Natural killer cell (primary cell): ENCODE results near the gene TLCD1. TPM values are rescaled to one million over a fixed set of nuclear protein-coding genes. Genes with fewer than 3 reads are reported as not detected.
"Not testable (repeated sequence)": the region's sequence is repeated elsewhere in the genome, so short reads cannot be mapped to it uniquely, and the experiment has no call there.

Source experiments
- ATAC-seq, 3 donors: fragments of 150-1000 bp in 2 of 3; fragments of 200-7000 bp in 1 of 3; cut with Tn5 transposase; 1 replicate in 1 of 3; 2 replicates in 2 of 3; pipeline ENCODE4 v1.10.0; 2021; ENCODE audit warnings: mild to moderate bottlenecking in 2 of 3, moderate library complexity in 2 of 3
- DNase-seq, 2 donors: peaks; one replicate each; pipeline versions ENCODE4 v3.0.0 to v3.0.0-alpha.2; 2013 to 2021; ENCODE audit warnings: mixed read lengths in 1 of 2
- H3K27ac ChIP-seq: one replicate; pipeline ENCODE4 v1.5.1; 2013; ENCODE audit warnings: mild to moderate bottlenecking, low read length
- H3K27me3 ChIP-seq: one replicate; pipeline ENCODE4 v1.6.1; 2013; ENCODE audit warnings: low read length; ENCODE audit not compliant: control insufficient read depth, insufficient read depth
- H3K36me3 ChIP-seq: one replicate; pipeline ENCODE4 v1.6.1; 2013; ENCODE audit warnings: low read length; ENCODE audit not compliant: control insufficient read depth, insufficient read depth
- H3K4me1 ChIP-seq: one replicate; pipeline ENCODE4 v1.6.1; 2013; ENCODE audit warnings: low read length; ENCODE audit not compliant: control insufficient read depth, insufficient read depth
- H3K4me3 ChIP-seq: one replicate; pipeline ENCODE4 v1.5.1; 2013; ENCODE audit warnings: low read length
- H3K9me3 ChIP-seq: one replicate; pipeline ENCODE4 v1.6.1; 2013; ENCODE audit warnings: low read length; ENCODE audit not compliant: control insufficient read depth, insufficient read depth
- H3K27ac Mint-ChIP-seq, 2 donors: one replicate each; pipeline ENCODE4 v1.8.0; 2022; ENCODE audit warnings: mild to moderate bottlenecking in 2 of 2, mixed read lengths in 2 of 2, moderate library complexity in 1 of 2
- H3K27me3 Mint-ChIP-seq, 2 donors: one replicate each; pipeline ENCODE4 v1.8.0; 2022; ENCODE audit warnings: low read depth in 2 of 2, mixed read lengths in 2 of 2
- H3K36me3 Mint-ChIP-seq: one replicate; pipeline ENCODE4 v1.8.0; 2022; ENCODE audit warnings: mixed read lengths
- H3K4me1 Mint-ChIP-seq, 2 donors: one replicate each; pipeline ENCODE4 v1.8.0; 2022; ENCODE audit warnings: mixed read lengths in 2 of 2
- H3K4me3 Mint-ChIP-seq: one replicate; pipeline ENCODE4 v1.8.0; 2022; ENCODE audit warnings: mild to moderate bottlenecking, moderate library complexity, mixed read lengths
- H3K9me3 Mint-ChIP-seq, 2 donors: one replicate each; pipeline ENCODE4 v1.8.0; 2022; ENCODE audit warnings: mixed read lengths in 2 of 2
- WGBS: methylation state at CpG from one replicate; pipeline ENCODE4 v1.1.7; 2013; ENCODE audit warnings: missing lambda C conversion rate; ENCODE audit not compliant: insufficient coverage; 5-methylcytosine and 5-hydroxymethylcytosine counted together
- intact Hi-C: fragments of 100-400 bp; cut with micrococcal nuclease; formaldehyde crosslinking; loops from one replicate; pipeline ENCODE4 v1.14.2; 2022
- total RNA-seq, 4 donors: library from RNA; stranded (reverse); fragments of 120-200 nt in 1 of 4; gene quantifications; one replicate each; pipeline versions ENCODE4 v1.2.3 to v1.2.4, GENCODE V29; 2013 to 2022
- TF ChIP-seq, protein P1 (sequence below): fragments of 200-600 bp; IDR thresholded peaks from one replicate; pipeline ENCODE4 v1.8.0; 2022; ENCODE audit warnings: antibody characterized with exemption

The TLCD1 gene
- total RNA-seq, 3 donors from 2014 or later (not counting 1 experiment from before 2014, with no cell fraction given), result 1.0 TPM; not detected in 2

DNA sequence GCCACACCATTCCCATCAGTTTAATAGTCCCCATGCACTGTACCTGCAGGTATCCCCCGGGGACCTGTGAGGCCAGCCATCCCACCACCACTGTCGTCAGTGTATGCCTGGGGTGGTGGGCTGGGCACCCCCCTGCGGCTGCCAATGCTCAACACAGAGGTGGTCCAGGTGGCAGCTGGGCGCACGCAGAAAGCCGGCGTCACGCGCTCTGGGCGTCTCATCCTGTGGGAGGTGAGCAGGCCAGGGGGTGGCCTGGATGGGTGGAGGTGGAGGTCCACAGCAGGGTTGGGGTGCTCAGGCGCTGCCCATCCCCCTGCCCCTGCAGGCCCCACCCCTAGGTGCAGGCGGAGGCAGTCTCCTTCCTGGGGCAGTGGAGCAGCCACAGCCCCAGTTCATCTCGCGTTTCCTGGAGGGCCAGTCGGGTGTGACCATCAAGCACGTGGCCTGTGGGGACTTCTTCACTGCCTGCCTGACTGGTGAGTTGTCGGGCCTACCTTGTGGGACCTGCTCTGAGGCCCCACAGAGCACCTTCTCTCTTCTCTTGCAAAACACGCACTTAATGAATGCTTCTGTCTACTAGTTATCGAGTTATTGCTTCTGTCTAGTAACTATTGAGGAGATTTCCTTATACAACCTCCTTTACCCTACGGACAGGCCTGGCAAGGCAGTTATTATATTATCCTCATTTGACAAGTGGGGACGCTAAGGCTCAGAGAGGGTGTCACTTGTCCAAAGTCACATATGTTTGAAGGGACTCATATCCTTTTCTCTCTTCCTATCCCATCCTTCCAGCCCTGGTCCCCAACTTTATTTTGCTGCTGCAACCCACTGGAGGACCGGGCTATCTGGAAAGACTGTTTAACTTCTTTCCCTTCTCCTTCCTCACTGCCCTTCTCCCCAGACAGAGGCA is 12.0 kb upstream of the TLCD1 start:
- Histone ChIP-seq H3K4me1 (peaks cover 48% of the 10 kb centered on the region), H3K36me3 (no peaks in the 10 kb centered on the region), H3K9me3 (no peaks in the 10 kb centered on the region), H3K4me3 (no peak overlapping the region), H3K27me3 (no peaks in the 10 kb centered on the region), H3K27ac (peak overlapping the region; percentile 91)
- Mint-ChIP-seq H3K27me3 (no peaks in the 10 kb centered on the region), H3K27ac (no peak overlapping the region), H3K9me3 (no peaks in the 10 kb centered on the region), H3K36me3 (no peaks in the 10 kb centered on the region), H3K4me1 (peaks cover 0 to 11% of the 10 kb centered on the region in 2 donors), H3K4me3 (no peak overlapping the region)
- intact Hi-C loops, result no loop called here
- DNase-seq (no peak), ATAC-seq (peak in 1 of 3 donors; percentile 25)
- TF ChIP-seq, protein P1, sequence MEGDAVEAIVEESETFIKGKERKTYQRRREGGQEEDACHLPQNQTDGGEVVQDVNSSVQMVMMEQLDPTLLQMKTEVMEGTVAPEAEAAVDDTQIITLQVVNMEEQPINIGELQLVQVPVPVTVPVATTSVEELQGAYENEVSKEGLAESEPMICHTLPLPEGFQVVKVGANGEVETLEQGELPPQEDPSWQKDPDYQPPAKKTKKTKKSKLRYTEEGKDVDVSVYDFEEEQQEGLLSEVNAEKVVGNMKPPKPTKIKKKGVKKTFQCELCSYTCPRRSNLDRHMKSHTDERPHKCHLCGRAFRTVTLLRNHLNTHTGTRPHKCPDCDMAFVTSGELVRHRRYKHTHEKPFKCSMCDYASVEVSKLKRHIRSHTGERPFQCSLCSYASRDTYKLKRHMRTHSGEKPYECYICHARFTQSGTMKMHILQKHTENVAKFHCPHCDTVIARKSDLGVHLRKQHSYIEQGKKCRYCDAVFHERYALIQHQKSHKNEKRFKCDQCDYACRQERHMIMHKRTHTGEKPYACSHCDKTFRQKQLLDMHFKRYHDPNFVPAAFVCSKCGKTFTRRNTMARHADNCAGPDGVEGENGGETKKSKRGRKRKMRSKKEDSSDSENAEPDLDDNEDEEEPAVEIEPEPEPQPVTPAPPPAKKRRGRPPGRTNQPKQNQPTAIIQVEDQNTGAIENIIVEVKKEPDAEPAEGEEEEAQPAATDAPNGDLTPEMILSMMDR, result no peak
- WGBS, result 69% methylated on average over 22 of the region's 22 CpGs

DNA sequence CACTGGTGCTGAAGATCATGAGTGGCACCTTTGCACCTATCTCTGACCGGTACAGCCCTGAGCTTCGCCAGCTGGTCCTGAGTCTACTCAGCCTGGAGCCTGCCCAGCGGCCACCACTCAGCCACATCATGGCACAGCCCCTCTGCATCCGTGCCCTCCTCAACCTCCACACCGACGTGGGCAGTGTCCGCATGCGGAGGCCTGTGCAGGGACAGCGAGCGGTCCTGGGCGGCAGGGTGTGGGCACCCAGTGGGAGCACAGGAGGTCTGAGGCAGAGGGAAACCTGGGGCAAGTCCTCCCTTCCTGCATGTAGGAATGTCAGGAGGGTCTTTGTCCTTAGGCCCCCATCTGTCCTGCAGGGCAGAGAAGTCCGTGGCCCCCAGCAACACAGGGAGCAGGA is 11.3 kb upstream of the TLCD1 start:
- H3K27ac ChIP-seq, result peak overlapping the region; percentile 91
- no peak overlapping the region for H3K27ac Mint-ChIP-seq

GRCh38 chr17:28735913-28736769 is 10.1 kb upstream of the TLCD1 start:
- H3K9me3 ChIP-seq, H3K27ac ChIP-seq, H3K36me3 Mint-ChIP-seq, H3K27me3 ChIP-seq, intact Hi-C loops, H3K27ac Mint-ChIP-seq, DNase-seq, ATAC-seq, H3K4me3 Mint-ChIP-seq, H3K27me3 Mint-ChIP-seq, H3K36me3 ChIP-seq, H3K9me3 Mint-ChIP-seq, H3K4me1 Mint-ChIP-seq, H3K4me3 ChIP-seq: not testable (repeated sequence)
- H3K4me1 ChIP-seq, result peaks cover 31% of the 10 kb centered on the region
- WGBS, result no CpG with 5 or more reads among the region's 8 CpGs

More for the DNA sequence above, 11.3 kb upstream of the TLCD1 start:
- DNase-seq (no peak), ATAC-seq (no peak)
- Mint-ChIP-seq H3K4me1 (peaks cover 0 to 10% of the 10 kb centered on the region in 2 donors), H3K9me3 (no peaks in the 10 kb centered on the region), H3K36me3 (no peaks in the 10 kb centered on the region), H3K27me3 (no peaks in the 10 kb centered on the region), H3K4me3 (no peak overlapping the region)
- WGBS, result 97% methylated on average over 12 of the region's 12 CpGs
- H3K4me1 ChIP-seq, result peaks cover 42% of the 10 kb centered on the region
- H3K4me3 ChIP-seq, result no peak overlapping the region
- H3K36me3 ChIP-seq, result no peaks in the 10 kb centered on the region
- no peaks in the 10 kb centered on the region for H3K27me3 ChIP-seq
- no peaks in the 10 kb centered on the region for H3K9me3 ChIP-seq
- intact Hi-C loops, result no loop called here
- TF ChIP-seq, protein P1, result no peak

DNA sequence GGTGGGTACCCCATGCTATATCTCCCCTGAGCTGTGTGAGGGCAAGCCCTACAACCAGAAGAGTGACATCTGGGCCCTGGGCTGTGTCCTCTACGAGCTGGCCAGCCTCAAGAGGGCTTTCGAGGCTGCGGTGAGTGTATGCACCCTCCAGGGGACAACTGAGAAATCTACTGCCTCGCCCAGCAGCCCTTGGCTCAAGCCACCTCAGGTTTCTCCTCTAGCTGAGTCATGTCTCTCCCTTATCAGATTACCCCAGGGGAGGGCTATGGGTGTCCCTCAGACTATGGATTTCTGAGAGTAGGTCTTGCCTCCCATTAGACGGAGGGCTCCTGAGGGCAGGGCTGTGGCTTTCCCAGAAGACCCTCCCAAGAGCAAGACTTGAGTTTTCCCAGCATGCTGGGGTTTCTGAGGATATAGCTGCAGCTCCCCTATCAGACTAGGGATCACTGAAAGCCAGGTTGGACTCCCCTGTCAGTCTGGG is 9.2 kb upstream of the TLCD1 start:
- 86% methylated on average over 5 of the region's 5 CpGs for WGBS
- Histone ChIP-seq H3K36me3 (no peaks in the 10 kb centered on the region), H3K9me3 (no peaks in the 10 kb centered on the region), H3K4me3 (no peak overlapping the region), H3K27me3 (no peaks in the 10 kb centered on the region), H3K4me1 (peaks cover 24% of the 10 kb centered on the region), H3K27ac (no peak overlapping the region)
- Mint-ChIP-seq H3K27ac (no peak overlapping the region), H3K4me1 (peaks cover 0 to 10% of the 10 kb centered on the region in 2 donors), H3K4me3 (no peak overlapping the region), H3K9me3 (no peaks in the 10 kb centered on the region), H3K27me3 (no peaks in the 10 kb centered on the region), H3K36me3 (no peaks in the 10 kb centered on the region)
- intact Hi-C loops, result no loop called here
- ATAC-seq (no peak), DNase-seq (no peak)
- TF ChIP-seq, protein P1, result no peak
